ENCODE data around the gene SEH1L.

DNA sequence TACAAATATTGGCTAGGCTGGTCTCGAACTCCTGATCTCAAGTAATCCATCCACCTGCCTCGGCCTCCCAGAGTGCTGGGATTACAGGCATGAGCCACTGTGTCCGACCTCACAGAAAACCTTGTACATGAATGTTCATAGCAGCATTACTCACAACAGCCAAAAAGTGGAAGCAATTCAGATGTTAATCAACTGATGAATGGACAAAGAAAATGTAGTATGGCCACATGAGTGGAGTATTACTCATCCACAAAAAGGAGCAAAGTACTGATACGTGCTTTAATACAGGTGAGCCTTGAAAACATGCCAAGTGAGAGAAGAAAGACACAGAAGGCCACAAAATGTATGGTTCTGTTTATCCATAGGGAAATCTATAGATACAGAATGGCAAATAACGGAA, 63.9 kb downstream of the SEH1L start:
- TF ChIP-seq EZH2phosphoT487 (IDR thresholded peaks at IDR 0.05; ENCODE audit: low read depth), result no peak
- TF ChIP-seq, protein P1, sequence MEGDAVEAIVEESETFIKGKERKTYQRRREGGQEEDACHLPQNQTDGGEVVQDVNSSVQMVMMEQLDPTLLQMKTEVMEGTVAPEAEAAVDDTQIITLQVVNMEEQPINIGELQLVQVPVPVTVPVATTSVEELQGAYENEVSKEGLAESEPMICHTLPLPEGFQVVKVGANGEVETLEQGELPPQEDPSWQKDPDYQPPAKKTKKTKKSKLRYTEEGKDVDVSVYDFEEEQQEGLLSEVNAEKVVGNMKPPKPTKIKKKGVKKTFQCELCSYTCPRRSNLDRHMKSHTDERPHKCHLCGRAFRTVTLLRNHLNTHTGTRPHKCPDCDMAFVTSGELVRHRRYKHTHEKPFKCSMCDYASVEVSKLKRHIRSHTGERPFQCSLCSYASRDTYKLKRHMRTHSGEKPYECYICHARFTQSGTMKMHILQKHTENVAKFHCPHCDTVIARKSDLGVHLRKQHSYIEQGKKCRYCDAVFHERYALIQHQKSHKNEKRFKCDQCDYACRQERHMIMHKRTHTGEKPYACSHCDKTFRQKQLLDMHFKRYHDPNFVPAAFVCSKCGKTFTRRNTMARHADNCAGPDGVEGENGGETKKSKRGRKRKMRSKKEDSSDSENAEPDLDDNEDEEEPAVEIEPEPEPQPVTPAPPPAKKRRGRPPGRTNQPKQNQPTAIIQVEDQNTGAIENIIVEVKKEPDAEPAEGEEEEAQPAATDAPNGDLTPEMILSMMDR (IDR thresholded peaks at IDR 0.05; ENCODE audit: low read depth, low read length), result no peak

Measured in OCI-LY3 (cell line).